ENCODE measurements around the gene ARSK.
"Not testable (repeated sequence)": the region's sequence is repeated elsewhere in the genome, so short reads cannot be mapped to it uniquely, and the experiment has no call there.

The ARSK gene

GRCh38 chr5:95620870-95621838 lies 66.3 kb downstream of the ARSK start:
- peak; percentile 7 for DNase-seq (ENCODE audit: low spot score)

- DNase-seq (ENCODE audit: low spot score) = no peak
Measured at GRCh38 chr5:95621839-95622629, 67.1 kb downstream of the ARSK start.

- DNase-seq (ENCODE audit: low spot score) = no peak
Measured at GRCh38 chr5:95623706-95624105, 68.8 kb downstream of the ARSK start.

- no peak for DNase-seq (ENCODE audit: low spot score)
Measured at GRCh38 chr5:95624368-95624767, 69.5 kb downstream of the ARSK start.

- DNase-seq (ENCODE audit: low spot score) = no peak
Measured at GRCh38 chr5:95626701-95627100, 71.8 kb downstream of the ARSK start.

- DNase-seq (ENCODE audit: low spot score) = no peak
Measured at GRCh38 chr5:95627971-95628810, 73.3 kb downstream of the ARSK start.

GRCh38 chr5:95628933-95629332 lies 74.0 kb downstream of the ARSK start:
- no peak for DNase-seq (ENCODE audit: low spot score)

GRCh38 chr5:95630394-95630917 lies 75.6 kb downstream of the ARSK start:
- DNase-seq (ENCODE audit: low spot score) = no peak

- no peak for DNase-seq (ENCODE audit: low spot score)
Measured at GRCh38 chr5:95631255-95631958, 76.5 kb downstream of the ARSK start.

- DNase-seq (ENCODE audit: low spot score) = no peak
Measured at GRCh38 chr5:95631991-95632675, 77.2 kb downstream of the ARSK start.

GRCh38 chr5:95632942-95633341 lies 78.0 kb downstream of the ARSK start:
- DNase-seq (ENCODE audit: low spot score) = not testable (repeated sequence)

- no peak for DNase-seq (ENCODE audit: low spot score)
Measured at GRCh38 chr5:95633671-95634070, 78.8 kb downstream of the ARSK start.

- no peak for DNase-seq (ENCODE audit: low spot score)
Measured at GRCh38 chr5:95634081-95634480, 79.2 kb downstream of the ARSK start.

GRCh38 chr5:95638632-95639031 lies 83.7 kb downstream of the ARSK start:
- DNase-seq (ENCODE audit: low spot score) = no peak

GRCh38 chr5:95641741-95642220 lies 86.9 kb downstream of the ARSK start:
- DNase-seq (ENCODE audit: low spot score) = no peak

- DNase-seq (ENCODE audit: low spot score) = no peak
Measured at GRCh38 chr5:95643152-95643551, 88.3 kb downstream of the ARSK start.

GRCh38 chr5:95644351-95645042 lies 89.6 kb downstream of the ARSK start:
- DNase-seq (ENCODE audit: low spot score) = peak; percentile 79

GRCh38 chr5:95646226-95646568 lies 91.3 kb downstream of the ARSK start:
- DNase-seq (ENCODE audit: low spot score) = not testable (repeated sequence)

GRCh38 chr5:95646569-95647431 lies 91.9 kb downstream of the ARSK start, which contains the start of gene RFESD:
Gene RFESD, plus strand, starts transcription at chr5:95646777. Its CDS starts 5,495 bp downstream, at chr5:95652272.
- peak; percentile 97 for DNase-seq (ENCODE audit: low spot score)
